HepG2 (cell line): ENCODE data around the gene NEK9. TPM values are rescaled to one million over a fixed set of nuclear protein-coding genes. Genes with fewer than 3 reads are reported as not detected.

Experiments used
- ATAC-seq: fragments of 200-7000 bp; cut with Tn5 transposase; 3 replicates; pipeline ENCODE4 v1.9.1; 2020; ENCODE audit warnings: mild to moderate bottlenecking, moderate library complexity
- BruUV-seq: library from RNA; stranded (reverse); fragments of 400-500 nt; replicated peaks from 2 replicates; lab custom pipeline; 2021; lab: Mats Ljungman, UMichigan
- CTCF ChIA-PET: fragments of 300-600 bp; formaldehyde crosslinking; extraction: SDS; loops from one replicate; lab custom pipeline; 2021; ENCODE audit warnings: low total read pairs, inconsistent platforms, low intra/inter-chr PET ratio; lab: Yijun Ruan, JAX
- POLR2A ChIA-PET: fragments of 350-600 bp; sonication (Branson Sonifier 250); formaldehyde crosslinking; loops from one replicate; lab custom pipeline; 2020; ENCODE audit warnings: antibody characterized with exemption, inconsistent platforms; lab: Yijun Ruan, JAX
- DNase-seq: peaks from one replicate; pipeline ENCODE4 v3.0.0-alpha.2; 2015; ENCODE audit warnings: low spot score
- FAIRE-seq: peaks from 3 replicates; lab custom pipeline; 2011; peaks lifted over from hg19 to GRCh38; lab: Jason Lieb, UNC
- H2AFZ ChIP-seq: one replicate; pipeline ENCODE4 v1.6.1; 2011; ENCODE audit warnings: low read length, inconsistent platforms
- H3K27ac ChIP-seq: fragments of 300-600 bp; 3 replicates; pipeline ENCODE4 v1.8.0; 2011; ENCODE audit warnings: mixed run types, mild to moderate bottlenecking, mixed read lengths, low read length, inconsistent platforms; ENCODE audit not compliant: insufficient read depth; ENCODE audit errors: extremely low read length
- H3K27me3 ChIP-seq, 2 experiments: fragments of 200-600 bp in 1 of 2; 2 replicates in 1 of 2; 3 replicates in 1 of 2; pipeline versions ENCODE4 v1.6.0 to v1.8.0; 2011; ENCODE audit warnings: low read length in 2 of 2, mild to moderate bottlenecking in 2 of 2, moderate library complexity in 2 of 2, inconsistent platforms in 1 of 2; ENCODE audit not compliant: insufficient read depth in 2 of 2, control insufficient read depth in 1 of 2
- H3K36me3 ChIP-seq, 2 experiments: fragments of 200-600 bp in 1 of 2; replicated peaks in 1 of 2; 2 replicates in 1 of 2; 3 replicates in 1 of 2; pipeline versions ENCODE4 v1.5.1 to v1.8.0; 2011; ENCODE audit warnings: low read length in 2 of 2, inconsistent platforms in 1 of 2; ENCODE audit not compliant: insufficient read depth in 2 of 2, control insufficient read depth in 1 of 2
- H3K4me1 ChIP-seq: 2 replicates; pipeline ENCODE4 v1.5.1; 2012; ENCODE audit warnings: low read length, inconsistent platforms; ENCODE audit not compliant: insufficient read depth
- H3K4me2 ChIP-seq: 2 replicates; pipeline ENCODE4 v1.6.0; 2011; ENCODE audit warnings: low read depth, low read length, inconsistent platforms
- H3K4me3 ChIP-seq, 3 experiments: fragments of 200-600 bp in 1 of 3; sonication (generic), shearing (Covaris generic) in 1 of 3; replicated peaks in 1 of 3; 2 replicates each; pipeline ENCODE4 v1.5.1; 2011 to 2016; ENCODE audit warnings: low read length in 3 of 3, inconsistent platforms in 2 of 3, low read depth in 2 of 3, mild to moderate bottlenecking in 2 of 3, control low read depth in 1 of 3, mixed read lengths in 1 of 3; ENCODE audit not compliant: insufficient read depth in 1 of 3
- H3K79me2 ChIP-seq: one replicate; pipeline ENCODE4 v1.6.1; 2011; ENCODE audit warnings: low read length, inconsistent platforms; ENCODE audit not compliant: insufficient read depth
- H3K9ac ChIP-seq: 2 replicates; pipeline ENCODE4 v1.6.0; 2011; ENCODE audit warnings: mild to moderate bottlenecking, low read depth, low read length, inconsistent platforms; ENCODE audit not compliant: insufficient read depth
- H3K9me3 ChIP-seq: 2 replicates; pipeline ENCODE4 v1.5.1; 2012; ENCODE audit warnings: mild to moderate bottlenecking, low read length
- H4K20me1 ChIP-seq: 2 replicates; pipeline ENCODE4 v1.6.0; 2011; ENCODE audit warnings: inconsistent platforms, mild to moderate bottlenecking, low read length, moderate library complexity; ENCODE audit not compliant: insufficient read depth
- HNRNPK ChIP-seq: fragments of 200-400 bp; formaldehyde crosslinking; IDR thresholded peaks from 2 replicates; pipeline ENCODE4 v1.6.1; 2018; ENCODE audit warnings: low read length, low read depth, moderate library complexity, mild to moderate bottlenecking; ENCODE audit not compliant: poor library complexity, severe bottlenecking
- JUNB ChIP-seq: sonication (generic); formaldehyde crosslinking; IDR thresholded peaks from 2 replicates; pipeline ENCODE4 v1.8.0; 2022; ENCODE audit warnings: missing genetic modification reagents, mild to moderate bottlenecking, borderline replicate concordance
- KLF13 ChIP-seq: sonication (generic); formaldehyde crosslinking; IDR thresholded peaks from 2 replicates; pipeline ENCODE4 v1.4.0; 2020; ENCODE audit warnings: mild to moderate bottlenecking, missing genetic modification reagents
- KLF9 ChIP-seq: IDR thresholded peaks from 2 replicates; pipeline ENCODE4 v1.6.1; 2016; ENCODE audit warnings: low read depth
- PAX8 ChIP-seq: sonication (generic); formaldehyde crosslinking; IDR thresholded peaks from 2 replicates; pipeline ENCODE4 v1.8.0; 2022; ENCODE audit warnings: mild to moderate bottlenecking, missing genetic modification reagents, borderline replicate concordance
- SAP130 ChIP-seq: IDR thresholded peaks from 2 replicates; pipeline ENCODE4 v1.6.1; 2016; ENCODE audit warnings: low read depth
- ZFYVE20 ChIP-seq: sonication (generic); formaldehyde crosslinking; IDR thresholded peaks from 2 replicates; pipeline ENCODE4 v1.8.0; 2023; ENCODE audit warnings: low read depth, mild to moderate bottlenecking, moderate library complexity, missing genetic modification reagents, borderline replicate concordance
- WGBS: methylation state at CpG from one replicate; pipeline ENCODE4 v1.1.6; 2017; ENCODE audit warnings: low lambda C conversion rate; 5-methylcytosine and 5-hydroxymethylcytosine counted together
- in situ Hi-C: cut with HindIII; loops from 2 replicates; pipeline ENCODE4 v1.10.0; 2017; ENCODE audit warnings: low pct_unique_long_range_greater_than_20kb; ENCODE audit not compliant: extremely low pct_ligation_motif_present
- intact Hi-C: fragments of 100-400 bp; cut with micrococcal nuclease; formaldehyde crosslinking; loops from one replicate; pipeline ENCODE4 v1.10.0; 2022; ENCODE audit not compliant: unreplicated experiment
- polyA plus RNA-seq, 8 experiments: library from polyadenylated mRNA; depleted of rRNA in 3 of 8; stranded (reverse) in 7 of 8; unstranded in 1 of 8; fragments of >200 nt; fragmentation: Illumina TruSeq in 4 of 8; extraction: Trizol in 4 of 8; gene quantifications; 2 replicates each; pipeline versions ENCODE4 v1.2.1 to v1.2.3, GENCODE V29; 2011 to 2016; ENCODE audit warnings: low read depth in 4 of 8, missing spikeins in 1 of 8, mixed read lengths in 1 of 8; ENCODE audit not compliant: insufficient read depth in 1 of 8
- total RNA-seq, 5 experiments: library from RNA; depleted of rRNA; stranded (reverse); fragments of >200 nt; fragmentation: Illumina TruSeq; extraction: Trizol; gene quantifications; 2 replicates each; pipeline ENCODE4 v1.2.3, GENCODE V29; 2016; ENCODE audit warnings: low read depth in 1 of 5
- TF ChIP-seq, protein P1 (sequence below): sonication (generic); formaldehyde crosslinking; IDR thresholded peaks from 2 replicates; pipeline ENCODE4 v1.8.0; 2022; ENCODE audit warnings: missing genetic modification reagents, mild to moderate bottlenecking, inconsistent platforms, borderline replicate concordance
- TF ChIP-seq, protein P2 (sequence below): sonication (generic); formaldehyde crosslinking; conservative IDR thresholded peaks from 2 replicates; pipeline ENCODE4 v1.4.0; 2020; ENCODE audit warnings: missing genetic modification reagents

NEK9 gene
- total and polyA plus RNA-seq, 2 of the 13 experiments (the other 11 are each of a cell fraction or from before 2014, with no cell fraction given): 16.5 to 27.3 TPM

DNA sequence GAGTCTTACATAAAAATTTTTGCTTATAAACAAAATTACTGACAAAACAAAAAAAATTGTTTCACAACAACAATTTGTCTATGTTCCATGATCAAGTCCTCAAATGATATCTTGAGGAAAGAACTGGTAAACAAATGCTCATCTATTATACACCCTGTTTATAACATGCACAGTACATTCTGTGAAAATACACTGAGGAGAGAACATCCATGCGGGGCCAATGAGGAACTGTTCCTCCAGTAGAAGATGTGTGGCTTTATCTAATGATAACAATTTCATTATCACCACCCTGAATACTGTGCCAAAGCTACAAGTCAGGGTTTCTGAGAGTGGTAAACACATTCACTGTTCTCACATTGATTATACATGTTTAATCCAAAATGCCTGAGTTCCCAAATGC is 86.3 kb downstream of the NEK9 start (continued):
- TF ChIP-seq KLF9 (CRISPR knock-in tag) (no peak), PAX8 (CRISPR knock-in tag) (no peak), SAP130 (CRISPR knock-in tag) (no peak), HNRNPK (no peak), ZFYVE20 (CRISPR knock-in tag) (no peak), KLF13 (CRISPR knock-in tag) (no peak)

DNA sequence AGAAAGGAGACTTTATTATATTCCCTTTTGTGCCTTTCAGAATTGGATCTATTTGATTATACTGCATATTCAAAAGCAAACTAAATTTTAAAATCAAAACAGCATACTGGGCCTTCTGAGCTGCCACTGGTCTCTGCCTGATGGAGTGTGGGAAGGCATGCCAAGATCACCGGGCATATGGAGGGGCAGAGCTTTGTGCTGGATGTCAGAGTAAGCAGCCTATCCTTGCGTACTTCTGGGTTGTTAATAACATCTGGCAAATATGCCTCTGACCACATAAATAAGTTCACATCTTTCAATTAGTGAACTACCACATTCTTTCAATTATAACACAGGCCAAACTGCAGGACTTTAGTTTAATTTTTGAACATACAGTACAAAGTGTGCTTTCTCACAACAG is 93.9 kb downstream of the NEK9 start:
- no peak overlapping the region for H3K27ac ChIP-seq
- no peaks in the 10 kb centered on the region for H3K9me3 ChIP-seq
- H3K36me3 ChIP-seq: peaks cover 8 to 51% of the 10 kb centered on the region in 2 experiments; a peak in 4 of 5 replicates
- in situ Hi-C loops: no loop called here
- no peak overlapping the region for H3K4me3 ChIP-seq
- DNase-seq (no peak), FAIRE-seq (no peak)
- no peaks in the 10 kb centered on the region for H3K79me2 ChIP-seq
- POLR2A ChIA-PET: no interaction called here
- no peak for TF ChIP-seq JUNB (CRISPR knock-in tag)
- TF ChIP-seq, protein P1, sequence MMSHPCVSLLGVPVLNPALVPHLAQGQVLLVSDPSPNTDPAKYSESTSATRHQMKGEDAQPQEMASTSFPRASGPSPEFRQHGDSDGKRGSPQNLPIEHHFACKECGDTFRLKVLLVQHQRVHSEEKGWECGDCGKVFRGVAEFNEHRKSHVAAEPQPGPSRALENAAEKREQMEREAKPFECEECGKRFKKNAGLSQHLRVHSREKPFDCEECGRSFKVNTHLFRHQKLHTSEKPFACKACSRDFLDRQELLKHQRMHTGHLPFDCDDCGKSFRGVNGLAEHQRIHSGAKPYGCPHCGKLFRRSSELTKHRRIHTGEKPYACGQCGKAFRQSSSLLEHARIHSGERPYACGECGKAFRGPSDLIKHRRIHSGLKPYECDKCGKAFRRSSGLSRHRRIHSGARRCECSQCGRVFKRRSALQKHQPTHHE: no peak
- TF ChIP-seq, protein P2, sequence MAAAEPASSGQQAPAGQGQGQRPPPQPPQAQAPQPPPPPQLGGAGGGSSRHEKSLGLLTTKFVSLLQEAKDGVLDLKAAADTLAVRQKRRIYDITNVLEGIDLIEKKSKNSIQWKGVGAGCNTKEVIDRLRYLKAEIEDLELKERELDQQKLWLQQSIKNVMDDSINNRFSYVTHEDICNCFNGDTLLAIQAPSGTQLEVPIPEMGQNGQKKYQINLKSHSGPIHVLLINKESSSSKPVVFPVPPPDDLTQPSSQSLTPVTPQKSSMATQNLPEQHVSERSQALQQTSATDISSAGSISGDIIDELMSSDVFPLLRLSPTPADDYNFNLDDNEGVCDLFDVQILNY (CRISPR knock-in tag): no peak
- TF ChIP-seq, all 625 proteins: peak for 0
- Histone ChIP-seq H3K4me1 (no peaks in the 10 kb centered on the region), H3K4me2 (no peak overlapping the region), H2AFZ (no peak overlapping the region), H3K9ac (no peak overlapping the region), H3K27me3 (no peaks in the 10 kb centered on the region), H4K20me1 (no peaks in the 10 kb centered on the region)
- WGBS: 96% methylated on average over 2 of the region's 2 CpGs
- intact Hi-C loops: no loop called here
- ATAC-seq: no peak
- no TSS peak for BruUV-seq
- CTCF ChIA-PET: no interaction called here
